Nasal cavity respiratory epithelium epithelial cell of viscerocranial mucosa (primary cell): Measurements from ENCODE around the gene KRI1. TPM values are rescaled to one million over a fixed set of nuclear protein-coding genes. Genes with fewer than 3 reads are reported as not detected.

ENCODE experiments used
- total RNA-seq: library from RNA; depleted of rRNA; stranded (reverse); fragments of >200 nt; gene quantifications from 2 replicates; pipeline ENCODE4 v1.2.3, GENCODE V29; 2014

Gene KRI1
- total RNA-seq: 13.3 and 17.7 TPM in 2 replicates

GRCh38 chr19:10565567-10566407 lies at the start of gene KRI1:
TSS of gene KRI1 (minus strand) at chr19:10566010. CDS start at chr19:10565999, 11 bp downstream.

GRCh38 chr19:10587022-10587838 lies 21.4 kb upstream of the KRI1 start, which contains the start of gene AP1M2:
TSS of gene AP1M2 (minus strand) at chr19:10587312. CDS start at chr19:10587231, 81 bp downstream.

GRCh38 chr19:10568826-10569651 lies 3.2 kb upstream of the KRI1 start, which contains the start of gene CDKN2D:
TSS of gene CDKN2D (minus strand) at chr19:10568979. CDS start at chr19:10568653, 326 bp downstream.

GRCh38 chr19:10543420-10544241 lies 22.2 kb downstream of the KRI1 start, which contains the start of gene ATG4D:
TSS of gene ATG4D (plus strand) at chr19:10543904. CDS start at chr19:10544091, 187 bp downstream.

GRCh38 chr19:10517361-10517759 lies 48.5 kb downstream of the KRI1 start, which contains the start of gene S1PR5:
TSS of gene S1PR5 (minus strand) at chr19:10517447. CDS start at chr19:10515011, 2,436 bp downstream.

Other genes with a start within 250 kb of the KRI1 start
- 16.4 and 18.8 TPM in 2 replicates for gene FDX2, start 250.0 kb downstream of the KRI1 start, total RNA-seq
- gene RAVER1, start 232.5 kb downstream of the KRI1 start, total RNA-seq: 3.8 and 20.2 TPM in 2 replicates
- gene ICAM3, start 226.4 kb downstream of the KRI1 start, total RNA-seq: 1.7 and 2.6 TPM in 2 replicates
- gene TYK2, start 185.4 kb downstream of the KRI1 start, total RNA-seq: 41.4 and 70.1 TPM in 2 replicates
- 127 and 150 TPM in 2 replicates for gene CDC37, start 162.5 kb downstream of the KRI1 start, total RNA-seq
- 0.34 and 1.9 TPM in 2 replicates for gene PDE4A, start 145.5 kb downstream of the KRI1 start, total RNA-seq
- gene KEAP1, start 62.7 kb downstream of the KRI1 start, total RNA-seq: 51.6 and 61.2 TPM in 2 replicates
- 4.4 and 19.5 TPM in 2 replicates for gene S1PR5, start 48.6 kb downstream of the KRI1 start, total RNA-seq
- gene ATG4D, start 22.1 kb downstream of the KRI1 start, total RNA-seq: 28.9 and 34.9 TPM in 2 replicates
- 9.3 and 13.3 TPM in 2 replicates for gene CDKN2D, start 3.0 kb upstream of the KRI1 start, total RNA-seq
- 111 and 115 TPM in 2 replicates for gene AP1M2, start 21.3 kb upstream of the KRI1 start, total RNA-seq
- gene SLC44A2, start 59.5 kb upstream of the KRI1 start, total RNA-seq: 38.6 and 81.3 TPM in 2 replicates
- gene ILF3, start 88.3 kb upstream of the KRI1 start, total RNA-seq: 100 and 133 TPM in 2 replicates
- gene QTRT1, start 135.4 kb upstream of the KRI1 start, total RNA-seq: 15.0 and 25.0 TPM in 2 replicates
- 64.3 and 144 TPM in 2 replicates for gene DNM2, start 152.1 kb upstream of the KRI1 start, total RNA-seq